ENCODE results near the gene CBX7.
"Not testable (repeated sequence)": the region's sequence is repeated elsewhere in the genome, so short reads cannot be mapped to it uniquely, and the experiment has no call there.

The CBX7 gene

GRCh38 chr22:39169797-39170466, 17.5 kb upstream of the CBX7 start:
- Histone ChIP-seq H3K4me3 (IDR thresholded peaks at IDR 0.05; ENCODE audit: insufficient read depth, low read depth, low read length) (no peak overlapping the region), H3K27me3 (ENCODE audit: insufficient read depth, low read depth) (no peaks in the 10 kb centered on the region; the same call in 1 of the 2 replicates), H3K27ac (no peak overlapping the region), H3K4me1 (ENCODE audit: low read depth, poor library complexity, severe bottlenecking) (peaks cover 5% of the 10 kb centered on the region), H3K4me2 (no peak overlapping the region), H4K20me1 (ENCODE audit: insufficient read depth) (no peaks in the 10 kb centered on the region), H2AFZ (ENCODE audit: low read depth) (no peak overlapping the region), H3K36me3 (ENCODE audit: insufficient read depth) (no peaks in the 10 kb centered on the region), H3K9ac (no peak overlapping the region), H3K79me2 (ENCODE audit: insufficient read depth, low read depth) (no peaks in the 10 kb centered on the region)
- TF ChIP-seq, protein P1, sequence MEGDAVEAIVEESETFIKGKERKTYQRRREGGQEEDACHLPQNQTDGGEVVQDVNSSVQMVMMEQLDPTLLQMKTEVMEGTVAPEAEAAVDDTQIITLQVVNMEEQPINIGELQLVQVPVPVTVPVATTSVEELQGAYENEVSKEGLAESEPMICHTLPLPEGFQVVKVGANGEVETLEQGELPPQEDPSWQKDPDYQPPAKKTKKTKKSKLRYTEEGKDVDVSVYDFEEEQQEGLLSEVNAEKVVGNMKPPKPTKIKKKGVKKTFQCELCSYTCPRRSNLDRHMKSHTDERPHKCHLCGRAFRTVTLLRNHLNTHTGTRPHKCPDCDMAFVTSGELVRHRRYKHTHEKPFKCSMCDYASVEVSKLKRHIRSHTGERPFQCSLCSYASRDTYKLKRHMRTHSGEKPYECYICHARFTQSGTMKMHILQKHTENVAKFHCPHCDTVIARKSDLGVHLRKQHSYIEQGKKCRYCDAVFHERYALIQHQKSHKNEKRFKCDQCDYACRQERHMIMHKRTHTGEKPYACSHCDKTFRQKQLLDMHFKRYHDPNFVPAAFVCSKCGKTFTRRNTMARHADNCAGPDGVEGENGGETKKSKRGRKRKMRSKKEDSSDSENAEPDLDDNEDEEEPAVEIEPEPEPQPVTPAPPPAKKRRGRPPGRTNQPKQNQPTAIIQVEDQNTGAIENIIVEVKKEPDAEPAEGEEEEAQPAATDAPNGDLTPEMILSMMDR (conservative IDR thresholded peaks at IDR 0.05; ENCODE audit: low read depth, low read length) = no peak

DNA sequence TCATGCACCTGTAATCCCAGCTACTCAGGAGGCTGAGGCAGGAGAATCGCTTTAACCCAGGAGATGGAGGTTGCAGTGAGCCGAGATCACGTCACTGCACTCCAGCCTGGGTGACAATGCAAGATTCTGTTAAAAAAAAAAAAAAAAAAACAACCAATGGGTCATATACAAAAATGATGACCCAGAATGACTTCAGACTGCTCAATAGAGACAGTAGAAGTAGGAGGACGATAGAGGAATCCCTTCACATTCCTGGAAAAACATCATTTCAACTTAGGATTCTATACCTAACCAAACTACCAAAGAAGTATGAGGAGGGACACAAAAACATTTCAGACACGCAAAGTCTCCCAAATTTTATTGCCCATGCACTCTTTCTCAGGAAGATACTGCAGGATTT, 14.1 kb upstream of the CBX7 start:
- Histone ChIP-seq H3K36me3 (ENCODE audit: insufficient read depth) (no peaks in the 10 kb centered on the region), H3K27me3 (ENCODE audit: insufficient read depth, low read depth) (no peaks in the 10 kb centered on the region), H3K79me2 (ENCODE audit: insufficient read depth, low read depth) (no peaks in the 10 kb centered on the region), H3K4me1 (ENCODE audit: low read depth, poor library complexity, severe bottlenecking) (peaks cover 5% of the 10 kb centered on the region), H3K9ac (no peak overlapping the region), H2AFZ (ENCODE audit: low read depth) (no peak overlapping the region), H3K27ac (no peak overlapping the region), H3K4me2 (no peak overlapping the region), H3K4me3 (IDR thresholded peaks at IDR 0.05; ENCODE audit: insufficient read depth, low read depth, low read length) (no peak overlapping the region), H4K20me1 (ENCODE audit: insufficient read depth) (no peaks in the 10 kb centered on the region)
- TF ChIP-seq, protein P1 (conservative IDR thresholded peaks at IDR 0.05; ENCODE audit: low read depth, low read length) = no peak

DNA sequence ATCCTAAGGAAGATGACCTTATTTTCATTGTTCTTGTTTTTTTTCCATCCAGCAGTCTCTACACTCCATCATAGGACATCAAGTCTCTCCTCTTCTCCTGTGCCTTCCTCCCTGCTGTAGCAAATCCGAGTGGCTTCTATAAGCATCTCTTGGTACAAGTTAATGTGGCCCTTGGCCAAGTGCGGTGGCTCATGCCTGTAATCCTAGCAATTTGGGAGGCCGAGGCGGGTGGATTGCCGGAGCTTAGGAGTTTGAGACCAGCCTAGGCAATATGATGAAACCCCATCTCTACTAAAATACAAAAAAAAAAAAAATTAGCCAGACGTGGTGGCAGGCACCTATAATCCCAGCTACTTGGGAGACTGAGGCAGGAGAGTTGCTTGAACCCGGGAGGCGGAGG, 3.6 kb upstream of the CBX7 start:
- H3K36me3 ChIP-seq (ENCODE audit: insufficient read depth); H2AFZ ChIP-seq (ENCODE audit: low read depth); H3K4me1 ChIP-seq (ENCODE audit: low read depth, poor library complexity, severe bottlenecking): not testable (repeated sequence)

DNA sequence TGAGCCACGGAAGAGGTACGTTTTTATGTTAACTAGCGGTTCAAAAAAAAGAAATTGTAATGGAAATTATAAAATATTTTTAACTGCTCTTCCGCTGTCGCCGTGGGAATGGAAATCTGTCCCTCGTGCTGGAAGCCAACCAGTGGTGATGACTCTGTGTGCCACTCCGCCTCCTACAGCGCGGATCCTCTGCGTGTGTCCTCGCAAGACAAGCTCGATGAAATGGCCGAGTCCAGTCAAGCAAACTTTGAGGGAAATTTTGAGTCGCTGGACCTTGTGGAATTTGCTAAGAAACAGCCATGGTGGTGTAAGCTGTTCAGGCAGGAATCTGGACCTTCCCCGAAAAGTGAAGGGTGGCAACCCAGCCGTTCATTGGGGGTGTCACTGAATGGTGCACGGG, 2.9 kb upstream of the CBX7 start:
- Histone ChIP-seq H3K79me2 (ENCODE audit: insufficient read depth, low read depth) (no peaks in the 10 kb centered on the region), H3K4me1 (ENCODE audit: low read depth, poor library complexity, severe bottlenecking) (peaks cover 12% of the 10 kb centered on the region), H3K9ac (no peak overlapping the region), H3K4me3 (IDR thresholded peaks at IDR 0.05; ENCODE audit: insufficient read depth, low read depth, low read length) (no peak overlapping the region), H3K4me2 (no peak overlapping the region), H4K20me1 (ENCODE audit: insufficient read depth) (no peaks in the 10 kb centered on the region), H3K36me3 (ENCODE audit: insufficient read depth) (no peaks in the 10 kb centered on the region), H3K27me3 (ENCODE audit: insufficient read depth, low read depth) (peaks cover 9% of the 10 kb centered on the region; the same call in 1 of the 2 replicates), H2AFZ (ENCODE audit: low read depth) (no peak overlapping the region), H3K27ac (no peak overlapping the region)
- TF ChIP-seq, protein P1 (conservative IDR thresholded peaks at IDR 0.05; ENCODE audit: low read depth, low read length) = no peak

More for the DNA sequence above, 3.6 kb upstream of the CBX7 start:
- not testable (repeated sequence) for H3K27ac ChIP-seq; H3K9ac ChIP-seq; H3K4me3 ChIP-seq (IDR thresholded peaks at IDR 0.05; ENCODE audit: insufficient read depth, low read depth, low read length); H3K79me2 ChIP-seq (ENCODE audit: insufficient read depth, low read depth); H4K20me1 ChIP-seq (ENCODE audit: insufficient read depth); H3K4me2 ChIP-seq; H3K27me3 ChIP-seq (ENCODE audit: insufficient read depth, low read depth)

DNA sequence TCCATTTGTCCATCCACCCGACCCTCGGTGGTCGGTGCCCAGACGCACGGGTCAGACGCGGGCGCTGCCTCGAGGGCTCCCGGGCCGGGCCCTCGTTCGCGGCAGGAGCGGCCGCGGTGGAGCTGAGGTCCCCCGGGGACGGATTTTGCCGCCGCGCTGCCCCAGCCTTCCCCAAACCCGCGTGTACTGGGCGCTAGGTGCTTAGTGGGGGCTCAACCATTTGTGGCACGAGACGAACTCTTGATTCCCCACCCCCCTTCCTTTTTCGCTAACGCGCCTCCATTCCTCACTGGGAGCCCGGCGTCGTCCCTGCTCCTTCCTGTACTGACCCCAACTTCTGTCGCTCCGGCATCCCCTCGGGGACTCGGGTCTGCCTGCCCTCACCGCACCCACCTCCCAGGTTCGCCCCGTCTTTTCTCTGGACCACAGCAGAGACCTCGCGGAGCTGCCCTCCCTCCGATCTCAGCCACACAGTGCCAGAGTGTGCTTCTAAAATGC, 789 bp upstream of the CBX7 start:
- peaks cover 34% of the 10 kb centered on the region for H3K4me1 ChIP-seq (ENCODE audit: low read depth, poor library complexity, severe bottlenecking)
- no peaks in the 10 kb centered on the region for H4K20me1 ChIP-seq (ENCODE audit: insufficient read depth)
- peaks cover 5% of the 10 kb centered on the region; the same call in 1 of the 2 replicates for H3K79me2 ChIP-seq (ENCODE audit: insufficient read depth, low read depth)
- H3K27ac ChIP-seq = no peak overlapping the region
- H3K9ac ChIP-seq = peak overlapping the region; percentile 22; the same call in 1 of the 2 replicates
- peak overlapping the region; percentile 54 for H3K4me2 ChIP-seq
- TF ChIP-seq, protein P1 (conservative IDR thresholded peaks at IDR 0.05; ENCODE audit: low read depth, low read length) = no peak
- no peaks in the 10 kb centered on the region for H3K36me3 ChIP-seq (ENCODE audit: insufficient read depth)
- peaks cover 9% of the 10 kb centered on the region; the same call in 1 of the 2 replicates for H3K27me3 ChIP-seq (ENCODE audit: insufficient read depth, low read depth)
- H2AFZ ChIP-seq (ENCODE audit: low read depth) = peak overlapping the region; percentile 71
- H3K4me3 ChIP-seq (IDR thresholded peaks at IDR 0.05; ENCODE audit: insufficient read depth, low read depth, low read length) = no peak overlapping the region
